Limb (tissue), 2 donors: ENCODE results near the gene IGFLR1.
"Not testable (repeated sequence)": the region's sequence is repeated elsewhere in the genome, so short reads cannot be mapped to it uniquely, and the experiment has no call there.

ENCODE experiments used
- DNase-seq, 2 donors: peaks; one replicate each; pipeline ENCODE4 v3.0.0-alpha.2; 2016; ENCODE audit errors: extremely low spot score in 2 of 2

The IGFLR1 gene

DNA sequence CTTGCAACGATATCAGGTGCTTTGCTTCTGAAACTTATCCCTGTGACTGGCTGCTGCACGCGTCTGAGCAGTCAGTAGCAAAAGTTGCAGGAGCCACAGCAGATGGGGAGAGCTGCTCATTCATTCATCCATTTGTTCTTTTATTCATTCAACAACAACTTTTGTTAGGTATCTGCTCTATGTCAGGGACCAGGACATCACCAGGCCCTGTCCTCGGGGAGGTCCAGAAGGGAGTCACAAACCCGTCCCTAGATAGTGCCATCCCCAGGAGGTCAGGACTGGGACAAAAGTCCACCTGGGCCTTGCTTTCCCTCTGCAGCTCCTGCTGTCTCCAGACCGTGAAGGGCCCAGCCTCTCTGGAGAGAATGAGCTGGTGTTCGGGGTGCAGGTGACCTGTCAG lies 35.7 kb upstream of the IGFLR1 start:
- DNase-seq, result no peak

DNA sequence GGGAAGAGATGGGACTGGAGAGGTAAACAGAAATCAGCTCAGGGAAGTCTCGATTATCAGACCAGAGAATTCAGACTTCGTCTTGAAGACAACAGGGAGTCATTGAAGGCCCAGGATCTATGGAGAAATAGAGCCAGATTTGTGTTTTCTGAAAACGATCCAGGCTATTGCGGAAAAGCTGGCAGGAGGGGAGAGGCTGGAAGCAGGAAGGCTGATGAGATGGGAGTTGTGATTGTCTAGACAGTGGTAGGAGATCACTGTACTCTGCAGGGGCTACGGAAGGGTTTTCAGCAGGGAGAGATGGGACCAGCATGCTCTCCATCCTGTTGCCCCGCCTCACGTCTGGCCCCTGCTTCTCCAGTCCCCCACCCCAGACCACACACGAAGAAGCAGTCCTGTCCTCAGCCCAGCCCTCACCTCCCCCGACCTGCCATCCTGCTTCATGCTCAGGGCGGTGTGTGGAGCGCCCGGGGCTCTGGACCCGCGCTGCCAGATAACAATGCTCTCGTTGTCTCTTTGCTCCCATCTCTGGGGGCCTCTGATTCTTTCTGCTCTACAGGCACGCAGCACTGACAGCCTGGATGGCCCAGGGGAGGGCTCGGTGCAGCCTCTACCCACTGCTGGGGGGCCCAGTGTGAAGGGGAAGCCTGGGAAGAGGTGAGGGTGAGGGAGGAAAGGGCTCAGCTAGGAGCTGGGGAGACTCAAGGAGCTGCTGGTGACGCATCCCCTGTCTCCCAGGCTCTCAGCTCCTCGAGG lies 35.0 kb upstream of the IGFLR1 start:
- DNase-seq, result no peak

- no peak for DNase-seq
These were observed 34.0 kb upstream of the IGFLR1 start for GRCh38 chr19:35776102-35776788.

DNA sequence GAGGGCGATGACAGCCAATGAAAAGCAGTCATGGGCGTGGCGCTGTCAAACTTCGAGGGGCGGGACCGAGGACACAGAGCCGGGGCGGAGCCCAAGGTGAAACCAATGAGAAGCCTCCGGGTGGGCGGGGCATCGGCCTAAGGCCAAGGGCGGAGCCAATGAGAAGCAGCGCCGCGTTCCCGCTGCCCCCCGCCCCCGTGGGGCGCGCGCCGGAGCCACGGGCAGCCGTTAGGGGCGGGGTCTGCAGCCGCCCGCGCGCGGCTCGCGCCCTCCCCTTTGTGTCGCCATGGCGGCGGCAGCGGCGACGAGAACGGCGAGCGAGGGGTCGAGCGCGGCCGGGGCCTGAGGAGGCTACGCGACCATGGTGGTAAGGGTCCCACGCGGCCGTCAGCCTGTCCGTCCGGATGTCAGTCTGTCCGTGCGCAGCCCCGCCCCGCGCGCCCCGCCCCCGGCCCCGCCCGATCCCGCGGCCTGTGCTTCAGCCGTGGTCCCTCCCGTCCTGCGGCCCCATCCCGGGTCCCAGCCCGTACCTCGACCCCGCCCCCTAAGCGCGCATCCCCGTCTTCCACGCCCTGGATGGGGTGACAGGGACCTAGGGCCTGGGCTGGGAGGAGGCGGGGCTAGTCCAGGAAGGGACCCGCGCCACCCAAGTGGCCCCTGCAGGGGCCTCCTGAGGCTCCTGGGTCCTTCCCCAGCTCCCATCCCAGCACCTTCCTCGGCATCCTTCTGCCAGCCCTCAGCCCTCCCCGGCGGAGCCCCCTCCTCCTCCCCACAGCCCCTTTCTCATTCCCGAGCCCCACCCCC lies 33.2 kb upstream of the IGFLR1 start, which contains the start of gene ARHGAP33:
TSS of gene ARHGAP33 (plus strand) at position 267 of the 804 bp plus-strand sequence. CDS start at position 362, 95 bp downstream.
- peak; percentile 98 to 99 for DNase-seq

DNA sequence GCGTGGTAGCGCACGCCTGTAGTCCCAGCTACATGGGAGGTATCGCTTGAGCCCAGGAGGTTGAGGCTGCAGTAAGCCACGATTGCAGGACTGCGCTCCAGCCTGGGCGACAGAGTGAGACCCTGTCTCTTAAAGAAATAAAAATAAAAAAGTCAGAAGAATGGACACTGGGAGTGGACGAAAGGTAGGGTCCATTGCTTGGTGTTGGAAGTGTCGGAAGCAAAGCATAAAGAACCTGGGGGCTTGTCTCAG lies 32.7 kb upstream of the IGFLR1 start:
- no peak for DNase-seq

DNA sequence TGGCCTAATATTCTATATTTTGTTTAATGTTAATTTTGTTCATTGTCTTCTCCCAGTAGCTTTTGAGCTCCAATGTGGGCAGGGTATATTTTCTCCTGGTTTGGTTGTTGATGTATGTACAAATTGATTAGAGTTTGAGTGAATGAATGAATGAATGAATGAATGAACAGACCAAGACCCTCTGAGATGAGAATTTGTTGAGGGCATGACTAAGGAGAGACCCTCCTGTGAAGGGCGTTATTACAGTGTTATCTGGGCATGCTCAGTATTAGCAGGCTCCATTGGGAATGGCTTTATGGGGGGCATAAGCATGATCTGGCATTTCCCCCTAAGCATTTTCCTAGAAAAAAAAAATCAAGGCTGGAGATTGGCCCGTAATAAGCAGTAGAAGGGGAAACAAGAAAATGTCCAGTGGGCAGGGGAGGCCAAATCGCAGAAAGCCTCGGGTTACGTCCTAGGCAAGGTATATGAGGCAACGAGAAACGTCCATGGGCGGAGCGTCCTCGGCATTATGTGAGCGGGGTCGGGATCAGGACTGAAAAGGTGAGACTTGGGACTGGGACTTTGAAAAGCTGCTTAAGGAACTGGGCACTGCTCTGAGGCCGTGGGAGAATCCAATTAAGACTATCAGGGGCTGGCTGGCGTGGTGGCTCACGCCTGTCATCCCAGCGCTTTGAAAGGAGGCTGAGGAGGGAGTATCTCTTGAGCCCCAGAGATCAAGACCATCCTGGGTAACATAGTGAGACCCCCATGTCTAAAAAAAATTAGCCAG lies 32.2 kb upstream of the IGFLR1 start:
- DNase-seq, result no peak

- no peak for DNase-seq
These were observed 31.0 kb upstream of the IGFLR1 start for GRCh38 chr19:35773020-35773806.

DNA sequence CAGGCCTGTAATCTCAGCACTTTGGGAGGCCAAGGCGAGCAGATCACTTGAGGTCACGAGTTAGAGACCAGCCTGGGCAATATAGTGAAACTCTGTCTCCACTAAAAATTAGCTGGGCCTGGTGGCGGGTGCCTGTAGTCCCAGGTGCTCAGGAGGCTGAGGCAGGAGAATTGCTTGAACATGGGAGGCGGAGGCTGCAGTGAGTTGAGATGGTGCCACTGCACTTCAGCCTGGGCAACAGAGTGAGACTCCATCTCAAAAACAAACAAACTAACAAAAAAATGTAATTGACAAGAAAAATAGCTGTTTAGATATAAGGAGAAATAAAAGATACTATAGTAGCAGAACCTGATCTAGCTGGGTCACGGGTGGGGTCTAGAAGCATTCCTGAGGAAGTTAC lies 30.1 kb upstream of the IGFLR1 start:
- DNase-seq, result not testable (repeated sequence)

- no peak for DNase-seq
These were observed 25.8 kb upstream of the IGFLR1 start for GRCh38 chr19:35768082-35768421.

DNA sequence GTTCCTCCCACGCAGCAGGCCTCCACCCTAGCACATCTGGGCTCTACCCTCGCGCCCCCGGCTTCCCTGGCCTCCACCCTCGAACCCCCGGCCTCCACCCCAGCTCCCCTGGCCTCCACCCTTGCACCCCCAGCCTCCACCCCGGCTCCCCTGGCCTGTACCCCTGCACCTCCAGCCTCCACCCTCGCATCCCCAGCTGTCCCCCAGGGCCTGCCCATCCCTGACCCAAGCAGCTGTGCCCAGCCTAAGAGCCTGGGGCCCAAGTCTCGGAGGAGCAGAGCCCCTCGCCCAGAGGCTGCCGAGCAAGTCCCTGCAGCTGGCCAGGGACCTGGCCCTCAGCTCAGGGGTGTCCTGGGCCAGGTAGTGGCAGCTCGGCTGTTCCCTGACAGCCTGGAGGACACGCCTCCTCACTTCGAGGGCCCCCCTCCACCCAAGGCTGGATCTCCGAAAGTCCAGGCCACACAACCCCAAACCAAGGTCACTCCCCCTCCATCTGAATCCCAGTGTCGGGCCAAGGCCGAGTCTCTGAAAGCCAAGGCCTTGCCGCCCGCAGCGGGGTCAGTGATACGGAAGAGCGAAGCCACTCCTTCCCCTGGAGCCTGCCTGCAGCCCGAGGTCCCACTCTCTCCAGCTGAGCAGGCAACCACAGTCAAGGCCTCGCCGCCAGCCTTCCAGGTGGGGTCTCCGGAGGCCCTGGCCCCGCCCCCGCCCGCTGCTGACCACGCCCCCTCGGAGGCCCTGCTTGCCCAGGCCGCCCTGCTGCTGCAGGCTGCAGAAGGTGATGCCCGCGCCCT lies 25.2 kb upstream of the IGFLR1 start:
- peak in 1 of 2 donors; percentile 66 for DNase-seq

GRCh38 chr19:35766571-35767104 lies 24.4 kb upstream of the IGFLR1 start:
- DNase-seq, result no peak

GRCh38 chr19:35764432-35765315 lies 22.4 kb upstream of the IGFLR1 start:
- DNase-seq, result no peak

GRCh38 chr19:35760711-35761349 lies 18.6 kb upstream of the IGFLR1 start:
- DNase-seq, result no peak

DNA sequence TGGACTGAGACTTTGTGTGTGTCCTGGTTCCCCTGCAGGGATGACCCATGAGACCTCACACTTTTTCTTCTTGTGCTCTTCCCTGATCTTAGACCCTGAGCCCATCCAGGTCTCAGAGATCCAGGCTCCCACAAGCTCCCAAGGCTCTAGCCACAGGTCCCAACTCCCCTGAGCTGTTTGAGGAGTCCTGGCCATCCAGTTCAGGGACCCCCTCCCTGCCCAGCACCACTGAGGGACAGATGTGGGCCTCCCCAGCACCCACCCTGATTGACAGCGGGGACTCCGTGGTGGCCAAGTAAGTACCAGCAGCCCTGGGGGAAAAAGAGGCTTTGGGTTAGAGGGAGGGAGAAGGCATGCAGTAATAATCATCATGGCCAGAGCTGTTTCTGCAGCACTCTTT lies 17.4 kb upstream of the IGFLR1 start:
- DNase-seq, result no peak

GRCh38 chr19:35757749-35758608 lies 15.7 kb upstream of the IGFLR1 start, which contains the start of gene PROSER3:
TSS of gene PROSER3 (plus strand) at chr19:35758176. CDS start at chr19:35758216, 40 bp downstream.
- DNase-seq, result peak; percentile 99 to 100

- DNase-seq, result peak; percentile 88
These were observed 15.0 kb upstream of the IGFLR1 start for GRCh38 chr19:35757231-35757748.
